ENCODE data around the gene BOC. TPM values are rescaled to one million over a fixed set of nuclear protein-coding genes. Genes with fewer than 3 reads are reported as not detected.

BOC gene
- total and polyA plus RNA-seq, 2 experiments from 2014 or later = 2.1 to 4.1 TPM

DNA sequence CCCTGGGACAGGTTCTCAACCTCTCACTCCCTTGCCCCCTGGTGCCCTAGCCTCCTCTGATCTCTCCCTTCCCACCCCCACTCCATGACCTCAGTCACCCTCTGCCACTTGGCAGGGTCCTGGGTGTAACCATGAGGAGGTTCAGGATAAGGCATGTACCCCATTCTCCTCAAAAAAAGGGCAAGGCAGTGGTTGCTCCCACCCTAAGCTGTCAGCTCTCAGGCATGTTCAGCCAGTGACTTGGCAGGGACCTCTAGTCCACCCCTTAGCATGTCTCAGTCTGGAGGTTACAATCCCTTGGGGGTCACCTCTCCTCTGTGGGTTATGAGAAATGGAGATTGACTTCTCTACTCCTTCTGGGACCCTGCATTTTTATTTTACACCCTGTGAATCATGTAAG, 11.0 kb upstream of the BOC start:
- Histone ChIP-seq H3K27ac (ENCODE audit: low read depth) (no peak overlapping the region), H3K4me1 (ENCODE audit: insufficient read depth) (no peaks in the 10 kb centered on the region), H3K79me2 (replicated peaks; ENCODE audit: insufficient read depth) (no peaks in the 10 kb centered on the region), H3F3A (replicated peaks; ENCODE audit: low read depth) (no peaks in the 10 kb centered on the region), H2AFZ (no peak overlapping the region), H3K4me2 (no peak overlapping the region), H3K36me3 (ENCODE audit: insufficient read depth) (no peaks in the 10 kb centered on the region), H3K9me2 (ENCODE audit: insufficient read depth) (no peaks in the 10 kb centered on the region), H3K27me3 (ENCODE audit: insufficient read depth) (no peaks in the 10 kb centered on the region), H4K20me1 (replicated peaks; ENCODE audit: insufficient read depth) (no peaks in the 10 kb centered on the region), H3K4me3 (no peak overlapping the region)
- Mint-ChIP-seq H3K27ac (no peak overlapping the region), H3K27me3 (ENCODE audit: insufficient read depth, low read depth, poor library complexity) (no peaks in the 10 kb centered on the region), H3K4me1 (no peaks in the 10 kb centered on the region), H3K4me3 (no peak overlapping the region), H3K36me3 (ENCODE audit: low read depth) (no peaks in the 10 kb centered on the region), H3K9me3 (no peaks in the 10 kb centered on the region; the same call in 2 of the 3 replicates)
- TF ChIP-seq, protein P1, sequence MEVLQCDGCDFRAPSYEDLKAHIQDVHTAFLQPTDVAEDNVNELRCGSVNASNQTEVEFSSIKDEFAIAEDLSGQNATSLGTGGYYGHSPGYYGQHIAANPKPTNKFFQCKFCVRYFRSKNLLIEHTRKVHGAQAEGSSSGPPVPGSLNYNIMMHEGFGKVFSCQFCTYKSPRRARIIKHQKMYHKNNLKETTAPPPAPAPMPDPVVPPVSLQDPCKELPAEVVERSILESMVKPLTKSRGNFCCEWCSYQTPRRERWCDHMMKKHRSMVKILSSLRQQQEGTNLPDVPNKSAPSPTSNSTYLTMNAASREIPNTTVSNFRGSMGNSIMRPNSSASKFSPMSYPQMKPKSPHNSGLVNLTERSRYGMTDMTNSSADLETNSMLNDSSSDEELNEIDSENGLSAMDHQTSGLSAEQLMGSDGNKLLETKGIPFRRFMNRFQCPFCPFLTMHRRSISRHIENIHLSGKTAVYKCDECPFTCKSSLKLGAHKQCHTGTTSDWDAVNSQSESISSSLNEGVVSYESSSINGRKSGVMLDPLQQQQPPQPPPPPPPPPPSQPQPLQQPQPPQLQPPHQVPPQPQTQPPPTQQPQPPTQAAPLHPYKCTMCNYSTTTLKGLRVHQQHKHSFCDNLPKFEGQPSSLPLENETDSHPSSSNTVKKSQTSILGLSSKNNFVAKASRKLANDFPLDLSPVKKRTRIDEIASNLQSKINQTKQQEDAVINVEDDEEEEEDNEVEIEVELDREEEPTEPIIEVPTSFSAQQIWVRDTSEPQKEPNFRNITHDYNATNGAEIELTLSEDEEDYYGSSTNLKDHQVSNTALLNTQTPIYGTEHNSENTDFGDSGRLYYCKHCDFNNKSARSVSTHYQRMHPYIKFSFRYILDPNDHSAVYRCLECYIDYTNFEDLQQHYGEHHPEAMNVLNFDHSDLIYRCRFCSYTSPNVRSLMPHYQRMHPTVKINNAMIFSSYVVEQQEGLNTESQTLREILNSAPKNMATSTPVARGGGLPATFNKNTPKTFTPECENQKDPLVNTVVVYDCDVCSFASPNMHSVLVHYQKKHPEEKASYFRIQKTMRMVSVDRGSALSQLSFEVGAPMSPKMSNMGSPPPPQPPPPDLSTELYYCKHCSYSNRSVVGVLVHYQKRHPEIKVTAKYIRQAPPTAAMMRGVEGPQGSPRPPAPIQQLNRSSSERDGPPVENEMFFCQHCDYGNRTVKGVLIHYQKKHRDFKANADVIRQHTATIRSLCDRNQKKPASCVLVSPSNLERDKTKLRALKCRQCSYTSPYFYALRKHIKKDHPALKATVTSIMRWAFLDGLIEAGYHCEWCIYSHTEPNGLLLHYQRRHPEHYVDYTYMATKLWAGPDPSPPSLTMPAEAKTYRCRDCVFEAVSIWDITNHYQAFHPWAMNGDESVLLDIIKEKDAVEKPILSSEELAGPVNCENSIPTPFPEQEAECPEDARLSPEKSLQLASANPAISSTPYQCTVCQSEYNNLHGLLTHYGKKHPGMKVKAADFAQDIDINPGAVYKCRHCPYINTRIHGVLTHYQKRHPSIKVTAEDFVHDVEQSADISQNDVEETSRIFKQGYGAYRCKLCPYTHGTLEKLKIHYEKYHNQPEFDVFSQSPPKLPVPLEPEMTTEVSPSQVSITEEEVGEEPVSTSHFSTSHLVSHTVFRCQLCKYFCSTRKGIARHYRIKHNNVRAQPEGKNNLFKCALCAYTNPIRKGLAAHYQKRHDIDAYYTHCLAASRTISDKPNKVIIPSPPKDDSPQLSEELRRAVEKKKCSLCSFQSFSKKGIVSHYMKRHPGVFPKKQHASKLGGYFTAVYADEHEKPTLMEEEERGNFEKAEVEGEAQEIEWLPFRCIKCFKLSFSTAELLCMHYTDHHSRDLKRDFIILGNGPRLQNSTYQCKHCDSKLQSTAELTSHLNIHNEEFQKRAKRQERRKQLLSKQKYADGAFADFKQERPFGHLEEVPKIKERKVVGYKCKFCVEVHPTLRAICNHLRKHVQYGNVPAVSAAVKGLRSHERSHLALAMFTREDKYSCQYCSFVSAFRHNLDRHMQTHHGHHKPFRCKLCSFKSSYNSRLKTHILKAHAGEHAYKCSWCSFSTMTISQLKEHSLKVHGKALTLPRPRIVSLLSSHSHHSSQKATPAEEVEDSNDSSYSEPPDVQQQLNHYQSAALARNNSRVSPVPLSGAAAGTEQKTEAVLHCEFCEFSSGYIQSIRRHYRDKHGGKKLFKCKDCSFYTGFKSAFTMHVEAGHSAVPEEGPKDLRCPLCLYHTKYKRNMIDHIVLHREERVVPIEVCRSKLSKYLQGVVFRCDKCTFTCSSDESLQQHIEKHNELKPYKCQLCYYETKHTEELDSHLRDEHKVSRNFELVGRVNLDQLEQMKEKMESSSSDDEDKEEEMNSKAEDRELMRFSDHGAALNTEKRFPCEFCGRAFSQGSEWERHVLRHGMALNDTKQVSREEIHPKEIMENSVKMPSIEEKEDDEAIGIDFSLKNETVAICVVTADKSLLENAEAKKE (CRISPR knock-in tag; IDR thresholded peaks at IDR 0.05) = no peak
- no peak for TF ChIP-seq CREB1 (CRISPR knock-in tag; IDR thresholded peaks at IDR 0.05; ENCODE audit: low read depth)
- TF ChIP-seq NANOG (IDR thresholded peaks at IDR 0.05; ENCODE audit: borderline replicate concordance) = no peak
- TF ChIP-seq POLR2AphosphoS5 (IDR thresholded peaks at IDR 0.05; ENCODE audit: low read depth) = no peak
- TF ChIP-seq, protein P2, sequence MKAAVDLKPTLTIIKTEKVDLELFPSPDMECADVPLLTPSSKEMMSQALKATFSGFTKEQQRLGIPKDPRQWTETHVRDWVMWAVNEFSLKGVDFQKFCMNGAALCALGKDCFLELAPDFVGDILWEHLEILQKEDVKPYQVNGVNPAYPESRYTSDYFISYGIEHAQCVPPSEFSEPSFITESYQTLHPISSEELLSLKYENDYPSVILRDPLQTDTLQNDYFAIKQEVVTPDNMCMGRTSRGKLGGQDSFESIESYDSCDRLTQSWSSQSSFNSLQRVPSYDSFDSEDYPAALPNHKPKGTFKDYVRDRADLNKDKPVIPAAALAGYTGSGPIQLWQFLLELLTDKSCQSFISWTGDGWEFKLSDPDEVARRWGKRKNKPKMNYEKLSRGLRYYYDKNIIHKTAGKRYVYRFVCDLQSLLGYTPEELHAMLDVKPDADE (IDR thresholded peaks at IDR 0.05) = no peak
- no peak for TF ChIP-seq EZH2phosphoT487 (IDR thresholded peaks at IDR 0.05; ENCODE audit: unreplicated experiment)
- no peak for TF ChIP-seq EZH2 (IDR thresholded peaks at IDR 0.05; ENCODE audit: low read depth, unreplicated experiment)
- DNase-seq (ENCODE audit: low spot score) = no peak
- ATAC-seq = no peak
